Measurements from ENCODE around the gene DNAJB13. TPM values are rescaled to one million over a fixed set of nuclear protein-coding genes. Genes with fewer than 3 reads are reported as not detected.

The DNAJB13 gene
- total RNA-seq, 4 donors from 2014 or later = not detected

- H3K9me3 ChIP-seq = no peaks in the 10 kb centered on the region
- ATAC-seq = no peak
- no peaks in the 10 kb centered on the region for H3K4me1 ChIP-seq
- TF ChIP-seq POLR2AphosphoS5 (IDR thresholded peaks at IDR 0.05) (no peak), POLR2A (IDR thresholded peaks at IDR 0.05) (no peak), CTCF (IDR thresholded peaks at IDR 0.05) (no peak), EP300 (IDR thresholded peaks at IDR 0.05) (no peak)
- WGBS, 2 donors (ENCODE audit: low coverage in 1 of 2) = 86 to 87% methylated on average over 11 of the region's 14 CpGs
- no peaks in the 10 kb centered on the region for H3K27me3 ChIP-seq
- H3K36me3 ChIP-seq = peaks cover 0 to 55% of the 10 kb centered on the region in 2 donors
- no peak overlapping the region for H3K27ac ChIP-seq
- H3K4me3 ChIP-seq = no peak overlapping the region
Observed at GRCh38 chr11:74000307-74001133, 49.7 kb downstream of the DNAJB13 start.

- Histone ChIP-seq H3K27me3 (no peaks in the 10 kb centered on the region), H3K4me3 (no peak overlapping the region), H3K9me3 (no peaks in the 10 kb centered on the region), H3K36me3 (peaks cover 0 to 65% of the 10 kb centered on the region in 2 donors), H3K4me1 (no peaks in the 10 kb centered on the region), H3K27ac (no peak overlapping the region)
- WGBS, 2 donors (ENCODE audit: low coverage in 1 of 2) = 94 to 95% methylated on average over 4 to 7 of the region's 7 CpGs
- ATAC-seq = no peak
- TF ChIP-seq EP300 (IDR thresholded peaks at IDR 0.05) = no peak
- no peak for TF ChIP-seq CTCF (IDR thresholded peaks at IDR 0.05)
- TF ChIP-seq POLR2A (IDR thresholded peaks at IDR 0.05) = no peak
- TF ChIP-seq POLR2AphosphoS5 (IDR thresholded peaks at IDR 0.05) = no peak
Observed at GRCh38 chr11:74001822-74002286, 51.0 kb downstream of the DNAJB13 start.

- TF ChIP-seq EP300 (IDR thresholded peaks at IDR 0.05) (no peak), POLR2AphosphoS5 (IDR thresholded peaks at IDR 0.05) (no peak), CTCF (IDR thresholded peaks at IDR 0.05) (no peak), POLR2A (IDR thresholded peaks at IDR 0.05) (no peak)
- no peaks in the 10 kb centered on the region for H3K27me3 ChIP-seq
- H3K4me1 ChIP-seq = no peaks in the 10 kb centered on the region
- ATAC-seq = no peak
- 89 to 96% methylated on average over 4 of the region's 4 CpGs for WGBS, 2 donors (ENCODE audit: low coverage in 1 of 2)
- peaks cover 0 to 65% of the 10 kb centered on the region in 2 donors for H3K36me3 ChIP-seq
- H3K27ac ChIP-seq = no peak overlapping the region
- H3K9me3 ChIP-seq = no peaks in the 10 kb centered on the region
- no peak overlapping the region for H3K4me3 ChIP-seq
Observed at GRCh38 chr11:74002832-74003231, 52.0 kb downstream of the DNAJB13 start.

- H3K9me3 ChIP-seq = no peaks in the 10 kb centered on the region
- WGBS, 2 donors (ENCODE audit: low coverage in 1 of 2) = 91% methylated on average over 3 of the region's 6 CpGs; no CpG with 5 or more reads in 1 of the 2 donors
- no peak for ATAC-seq
- H3K27me3 ChIP-seq = no peaks in the 10 kb centered on the region
- H3K27ac ChIP-seq = no peak overlapping the region
- peaks cover 0 to 65% of the 10 kb centered on the region in 2 donors for H3K36me3 ChIP-seq
- TF ChIP-seq EP300 (IDR thresholded peaks at IDR 0.05) = no peak
- TF ChIP-seq CTCF (IDR thresholded peaks at IDR 0.05) = no peak
- TF ChIP-seq POLR2A (IDR thresholded peaks at IDR 0.05) = no peak
- no peak for TF ChIP-seq POLR2AphosphoS5 (IDR thresholded peaks at IDR 0.05)
- H3K4me3 ChIP-seq = no peak overlapping the region
- no peaks in the 10 kb centered on the region for H3K4me1 ChIP-seq
Observed at GRCh38 chr11:74004046-74004695, 53.3 kb downstream of the DNAJB13 start.

All from gastroesophageal sphincter (tissue), 4 donors.